ENCODE measurements around the gene TBX21.

- TF ChIP-seq EZH2 (IDR thresholded peaks at IDR 0.05; ENCODE audit: borderline replicate concordance, low read depth, low read length, severe bottlenecking) = no peak
- no peak for TF ChIP-seq CTCF (IDR thresholded peaks at IDR 0.05; ENCODE audit: borderline replicate concordance, extremely low read depth, low read length, poor library complexity, severe bottlenecking)
Observed at GRCh38 chr17:47716375-47716774, 16.7 kb upstream of the TBX21 start.

Measured in DND-41 (cell line).